Right ventricle myocardium inferior (tissue), 1 donor: ENCODE results near the gene FIS1. TPM values are rescaled to one million over a fixed set of nuclear protein-coding genes. Genes with fewer than 3 reads are reported as not detected.
"Not testable (repeated sequence)": the region's sequence is repeated elsewhere in the genome, so short reads cannot be mapped to it uniquely, and the experiment has no call there.

ENCODE experiments used
- ATAC-seq: fragments of 200-7000 bp; cut with Tn5 transposase; one replicate; pipeline ENCODE4 v1.9.1; 2020; ENCODE audit warnings: mild to moderate bottlenecking, moderate library complexity
- DNase-seq: peaks from one replicate; pipeline ENCODE4 v3.0.0; 2021; ENCODE audit errors: missing footprints
- intact Hi-C: fragments of 100-400 bp; cut with DNase I; formaldehyde crosslinking; loops from one replicate; pipeline ENCODE4 v1.11.0; 2022
- total RNA-seq: library from RNA; stranded (reverse); fragmentation: NEBNext Ultra II Directional; extraction: Animal tissue kit (Norgen Biotek cat#: 25700); gene quantifications from one replicate; pipeline ENCODE4 v1.2.1, GENCODE V29; 2021
- donor health status: DM: no; HTN: yes; CAD: no; lungs with severe emphysema.

Gene FIS1
- total RNA-seq, 1 donor from 2014 or later = 331 TPM

DNA sequence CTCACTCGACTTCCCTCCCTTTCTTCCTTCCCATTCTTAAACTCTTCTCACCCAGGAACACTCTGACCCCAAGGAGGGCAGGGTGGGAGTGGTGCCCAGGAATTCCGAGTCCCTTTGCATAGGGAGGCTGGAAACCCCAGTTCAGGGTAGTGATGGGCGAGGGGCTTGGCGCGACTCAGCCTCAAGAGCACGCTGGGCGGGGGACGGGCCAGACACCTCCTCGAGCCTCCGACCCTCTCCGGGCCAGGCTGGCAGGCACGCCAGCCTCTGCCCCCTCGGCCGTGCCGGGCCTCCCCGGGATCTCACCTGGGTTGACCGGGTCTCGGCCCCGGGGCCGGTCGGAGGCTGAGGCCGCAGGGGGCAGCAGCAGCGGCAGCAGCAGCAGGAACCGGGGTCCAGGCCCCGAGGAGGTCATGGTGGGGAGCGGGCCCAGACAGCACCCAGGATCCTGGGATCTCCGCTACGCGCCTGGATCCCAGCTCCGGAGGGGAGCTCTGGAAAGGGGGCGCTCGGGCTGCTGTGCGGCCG lies 28.0 kb downstream of the FIS1 start:
- DNase-seq = no peak
- no peak for ATAC-seq
- intact Hi-C loops = no loop called here

DNA sequence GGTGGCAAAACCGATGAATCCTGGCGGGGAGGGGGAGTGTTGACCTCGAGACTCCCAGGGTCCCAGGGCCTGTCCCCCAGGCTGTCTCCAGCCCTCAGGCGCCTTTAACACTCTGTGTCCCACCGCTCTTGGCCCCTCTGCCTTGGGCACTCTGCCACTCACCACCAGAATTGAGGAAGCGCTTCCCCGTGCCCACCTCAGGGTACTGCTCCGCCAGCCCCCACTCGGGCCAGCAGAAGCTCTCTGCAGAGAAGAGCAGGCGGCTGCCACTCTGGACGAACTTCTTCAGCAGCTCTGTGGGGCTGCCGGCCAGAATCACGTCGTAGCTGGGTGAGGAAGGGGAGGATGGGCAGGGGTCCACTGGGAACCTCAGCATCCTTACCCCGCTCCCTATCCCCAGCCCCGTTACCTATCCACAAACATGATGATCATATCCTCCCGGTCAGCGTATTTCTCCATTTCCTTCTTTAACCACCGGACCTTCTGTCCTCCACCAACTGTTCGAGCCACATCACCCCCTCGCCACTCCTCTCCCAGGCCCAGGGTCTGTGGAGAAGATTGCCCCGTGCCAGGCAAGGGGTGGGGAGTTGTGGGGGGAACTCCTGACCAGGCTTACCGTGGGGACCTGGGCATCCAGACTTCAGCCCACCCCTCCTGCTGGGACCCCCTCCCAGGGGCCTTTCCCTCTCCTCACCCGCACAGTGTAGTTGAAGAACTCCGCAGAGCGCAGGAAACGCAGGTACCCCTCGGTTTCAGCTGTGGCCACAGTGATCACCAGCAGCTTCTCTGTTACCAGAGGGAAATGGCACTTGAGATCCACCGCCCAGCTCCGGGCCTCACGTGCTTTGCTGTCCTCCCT lies 28.7 kb downstream of the FIS1 start:
- intact Hi-C loops = no loop called here
- ATAC-seq (no peak), DNase-seq (no peak)

DNA sequence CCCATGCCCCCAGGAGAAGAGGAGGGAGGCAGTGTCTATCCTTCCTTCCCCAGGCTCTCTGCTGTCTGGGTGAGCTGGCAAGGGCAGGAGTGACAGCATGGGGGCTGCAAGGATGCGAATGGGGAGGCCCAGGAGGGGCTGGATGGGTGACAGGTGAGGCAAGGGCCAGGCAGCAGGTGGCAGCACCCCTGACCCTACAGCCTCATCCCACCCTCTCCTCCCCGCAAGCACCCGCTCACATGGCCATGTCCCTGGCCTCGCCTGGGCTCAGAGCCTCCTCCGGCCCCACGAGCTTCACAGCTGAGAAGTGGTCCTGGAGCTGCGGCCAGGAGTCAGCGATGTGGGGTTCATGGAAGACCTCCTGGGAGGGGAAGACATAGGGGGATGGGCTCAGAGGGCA lies 32.9 kb downstream of the FIS1 start:
- DNase-seq (no peak), ATAC-seq (no peak)
- intact Hi-C loops = no loop called here

DNA sequence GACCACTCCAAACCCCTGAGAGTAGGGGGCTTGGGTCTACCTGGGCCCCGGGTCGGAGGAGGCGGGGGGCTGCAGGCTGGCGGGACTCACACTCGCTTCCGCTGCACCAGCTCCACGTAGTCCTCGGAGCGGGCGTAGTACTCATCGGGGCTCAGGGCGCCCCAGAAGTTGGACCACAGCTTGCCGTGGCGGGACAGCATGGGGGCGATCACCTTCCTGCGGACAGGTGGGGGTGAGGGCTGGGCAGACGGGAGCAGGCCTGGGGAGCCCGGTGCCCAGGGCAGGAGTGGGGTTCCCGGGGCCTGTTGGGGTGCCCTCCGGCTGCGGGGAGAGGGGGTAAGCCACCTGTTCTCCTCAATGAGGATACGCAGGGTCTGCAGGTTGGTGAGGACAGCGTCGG lies 33.4 kb downstream of the FIS1 start:
- DNase-seq = no peak
- intact Hi-C loops = no loop called here
- ATAC-seq = no peak

DNA sequence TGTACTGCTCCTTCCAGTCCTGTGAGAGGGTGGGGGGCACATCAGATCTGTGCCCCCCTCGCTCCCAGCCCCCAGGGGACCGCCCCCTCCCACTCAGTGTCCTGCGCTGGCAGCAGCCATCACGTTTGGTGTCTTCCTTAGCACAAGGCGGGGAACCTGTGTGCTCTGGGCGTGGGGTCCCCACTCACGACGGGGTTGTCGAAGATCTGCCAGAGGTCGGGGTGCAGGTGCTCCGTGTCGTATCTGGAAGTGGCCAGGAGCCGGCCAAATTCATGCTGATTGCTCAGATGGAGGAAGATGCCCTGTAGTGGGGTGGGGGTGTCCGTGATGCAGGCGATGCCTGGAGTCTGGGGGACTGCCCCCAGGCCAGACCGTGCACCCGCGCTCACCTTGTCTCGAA lies 34.7 kb downstream of the FIS1 start:
- DNase-seq = no peak
- intact Hi-C loops = no loop called here
- no peak for ATAC-seq

DNA sequence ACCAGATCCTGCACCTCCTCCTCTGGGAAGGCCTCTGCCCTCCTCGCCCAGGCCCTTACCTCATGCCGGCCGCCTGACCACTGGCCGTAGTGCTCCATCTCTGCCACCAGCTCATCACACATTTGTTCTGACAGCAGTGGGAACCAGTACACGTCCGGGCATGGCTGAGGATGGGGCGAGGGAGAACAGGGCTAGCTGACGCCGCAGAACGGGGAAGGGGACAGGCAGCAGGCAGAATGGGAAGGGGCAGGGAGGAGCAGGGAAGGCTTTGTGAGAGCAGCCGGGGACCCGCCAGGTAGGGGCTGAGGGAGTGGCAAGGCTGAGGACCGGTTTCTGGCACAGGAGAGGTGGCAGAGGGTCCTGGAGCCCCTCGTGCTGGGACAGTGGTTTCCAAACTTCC lies 36.1 kb downstream of the FIS1 start:
- intact Hi-C loops = no loop called here
- ATAC-seq (no peak), DNase-seq (no peak)

DNA sequence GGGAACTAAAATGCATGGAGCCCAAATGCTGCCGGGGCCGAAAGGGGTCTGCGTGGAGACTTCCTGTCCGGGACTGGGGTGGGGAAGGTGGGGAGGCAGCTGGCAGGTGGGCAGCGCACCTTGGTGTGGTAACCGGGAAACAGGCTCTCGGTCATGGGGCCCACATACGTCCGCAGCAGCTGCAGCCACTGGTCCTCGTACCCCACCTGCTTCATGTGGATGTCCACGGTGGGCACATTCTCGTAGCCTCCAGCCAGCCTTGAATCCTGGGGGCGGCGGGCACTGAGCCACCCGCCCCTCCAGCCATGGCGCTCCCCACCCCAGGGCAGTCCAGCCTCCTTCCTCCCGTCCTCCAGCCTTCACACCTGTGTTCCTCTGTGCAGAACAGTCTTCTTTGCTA lies 37.4 kb downstream of the FIS1 start:
- no peak for ATAC-seq
- no peak for DNase-seq
- intact Hi-C loops = no loop called here

DNA sequence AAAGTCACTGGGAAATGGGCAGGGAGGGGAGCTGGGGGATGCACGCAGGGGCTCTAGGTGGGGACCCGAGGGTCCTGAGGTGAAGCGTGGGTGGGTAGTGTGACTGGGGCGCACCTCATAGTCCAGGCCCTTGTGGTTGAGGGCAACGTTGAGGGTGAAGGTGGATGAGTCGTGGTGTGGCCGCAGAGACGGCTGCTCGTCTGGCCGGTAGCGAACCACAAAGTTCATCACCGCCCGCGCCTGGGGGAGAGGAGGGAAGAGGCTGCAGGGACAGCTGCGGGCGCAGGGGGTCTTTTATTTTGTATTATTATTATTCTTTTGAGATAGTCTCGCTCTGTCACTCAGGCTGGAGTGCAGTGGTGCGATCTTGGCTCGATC lies 38.2 kb downstream of the FIS1 start:
- ATAC-seq = no peak
- DNase-seq = no peak
- intact Hi-C loops = no loop called here

DNA sequence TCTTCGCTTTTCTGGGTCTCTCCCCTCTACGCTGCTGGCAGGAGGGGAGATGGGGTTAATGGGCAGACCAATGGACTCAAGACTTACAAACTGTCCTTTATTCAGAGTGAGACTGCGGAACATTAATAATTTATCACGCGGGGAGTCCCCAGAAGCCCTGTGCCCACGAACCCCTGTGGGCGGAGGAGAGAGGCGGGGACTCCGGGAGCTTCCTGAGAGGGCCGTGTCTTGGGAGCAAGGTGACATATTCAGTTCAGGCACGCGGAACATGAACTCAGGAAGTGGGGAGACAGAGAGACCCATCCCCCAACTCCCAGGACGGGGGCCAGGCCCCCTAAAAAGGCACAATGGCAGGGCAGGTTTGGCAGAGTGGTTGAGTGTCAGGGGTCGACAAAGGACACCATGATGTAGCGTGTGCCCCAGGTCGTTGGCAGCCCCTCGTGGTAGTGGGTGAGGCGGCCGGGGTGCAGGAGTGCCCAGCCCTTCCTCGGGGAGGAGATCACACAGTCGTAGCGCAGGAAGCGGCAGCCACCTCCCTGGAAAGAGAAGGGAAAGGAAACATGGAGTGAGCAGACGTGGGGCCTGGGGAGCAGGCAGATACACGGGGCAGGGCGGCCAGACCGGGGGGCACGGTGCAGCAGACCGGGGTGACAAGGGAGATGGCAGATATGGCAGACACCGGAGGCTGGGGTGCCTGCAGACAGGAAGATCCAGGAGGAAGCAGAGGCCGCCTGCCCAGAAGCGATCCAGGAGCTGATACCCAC lies 38.8 kb downstream of the FIS1 start:
- intact Hi-C loops = no loop called here
- DNase-seq (no peak), ATAC-seq (no peak)

DNA sequence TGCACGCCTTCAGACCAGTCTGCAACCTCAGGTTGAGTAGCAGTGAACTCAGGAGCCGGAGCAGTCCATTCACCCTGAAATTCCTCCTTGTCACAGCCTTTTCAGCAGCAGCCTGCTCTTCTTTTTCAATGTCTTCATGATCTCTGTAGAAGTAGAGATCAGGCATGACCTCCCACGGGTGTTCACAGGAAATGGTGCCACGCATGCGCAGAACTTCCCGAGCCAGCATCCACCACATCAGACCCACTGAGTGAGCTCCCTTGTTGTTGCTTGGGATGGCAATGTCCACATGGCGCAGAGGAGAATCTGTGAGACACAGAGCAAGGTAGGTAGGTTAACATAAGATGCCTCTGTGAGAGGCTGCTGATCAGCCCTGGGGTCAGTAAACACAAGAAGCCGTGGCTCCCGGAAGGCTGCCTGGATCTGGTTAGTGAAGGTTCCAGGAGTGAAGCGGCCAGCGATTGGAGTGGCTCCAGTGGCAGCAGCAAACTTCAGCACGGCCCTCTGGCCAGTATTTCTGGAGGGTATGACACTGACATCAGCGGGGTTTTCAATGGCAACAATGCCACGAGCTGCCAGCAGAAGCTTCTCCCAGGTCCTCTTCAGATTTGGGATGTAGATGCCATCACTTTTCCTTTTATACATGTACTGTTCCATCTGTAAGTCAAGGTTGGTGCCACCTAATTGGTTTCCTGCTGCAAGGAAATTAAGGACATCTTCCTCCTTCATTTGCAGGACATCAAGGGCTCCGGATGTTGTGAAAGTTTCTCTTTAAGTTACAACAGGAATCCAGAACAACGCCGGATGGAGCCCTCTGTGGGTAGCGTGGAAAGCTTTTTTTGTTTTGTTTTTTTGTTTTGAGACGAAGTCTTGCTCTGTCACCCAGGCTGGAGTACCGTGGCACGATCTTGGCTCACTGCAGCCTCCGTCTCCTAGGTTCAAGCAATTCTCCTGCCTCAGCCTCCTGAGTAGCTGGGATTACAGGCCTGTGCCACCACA lies 40.8 kb downstream of the FIS1 start:
- DNase-seq, ATAC-seq, intact Hi-C loops: not testable (repeated sequence)

DNA sequence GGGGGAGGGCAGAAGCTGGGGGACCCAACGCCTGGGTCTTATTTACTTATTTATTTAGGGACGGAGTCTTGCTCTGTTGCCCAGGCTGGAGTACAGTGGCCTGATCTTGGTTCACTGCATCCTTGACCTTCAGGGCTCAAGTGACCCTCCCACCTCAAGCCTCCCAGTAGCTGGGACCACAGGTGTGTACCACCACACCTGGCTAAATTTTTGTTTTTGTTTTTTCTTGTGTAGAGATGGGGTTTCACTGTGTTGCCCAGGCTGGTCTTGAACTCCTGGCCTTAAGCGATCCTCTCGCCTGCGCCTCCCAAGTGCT lies 42.3 kb downstream of the FIS1 start:
- no peak for ATAC-seq
- no peak for DNase-seq
- intact Hi-C loops = no loop called here

DNA sequence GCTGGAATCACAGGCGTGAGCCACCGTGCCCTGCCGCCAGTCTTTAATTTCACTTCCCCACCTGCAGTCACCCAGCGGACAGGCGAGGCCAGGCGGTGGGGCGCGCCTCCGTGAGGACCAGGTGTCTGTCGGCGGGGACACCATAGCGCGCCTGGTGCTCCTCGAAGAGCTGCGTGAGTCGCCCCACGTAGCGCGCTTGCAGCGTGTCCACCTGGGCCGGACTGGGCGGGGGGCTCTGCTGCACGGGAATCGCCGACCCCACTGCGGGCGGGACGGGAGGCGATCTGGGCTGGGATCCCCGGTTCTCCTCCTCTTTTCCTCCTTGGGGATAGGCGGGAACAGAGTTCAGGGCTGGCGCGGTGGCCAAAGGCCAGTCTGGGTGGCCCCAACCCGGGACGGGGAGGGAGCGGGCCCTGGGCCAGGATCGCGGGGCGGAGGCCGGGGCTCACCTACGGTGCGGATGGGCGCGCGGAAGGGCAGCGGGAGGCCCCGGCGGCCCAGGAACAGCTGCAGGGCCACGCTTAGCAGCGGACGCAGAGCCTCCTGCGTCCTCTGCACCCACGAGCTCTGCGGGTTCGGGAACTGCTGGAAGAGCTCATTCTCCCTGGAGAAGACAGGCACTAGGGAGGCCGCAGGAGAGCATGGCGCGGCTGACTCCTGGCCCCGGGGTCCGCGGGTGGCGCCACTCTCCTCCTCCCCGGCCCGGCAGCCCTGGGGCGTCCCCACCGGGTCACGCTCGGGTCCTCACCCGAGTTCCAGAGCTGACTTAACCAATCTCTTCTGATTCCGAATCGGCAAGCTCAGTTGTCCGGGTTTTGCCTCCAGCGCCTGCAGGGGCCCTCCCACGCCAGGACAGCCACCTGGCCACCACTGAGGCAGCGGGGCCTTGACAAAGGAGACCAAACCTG lies 42.9 kb downstream of the FIS1 start:
- peak; percentile 24 for ATAC-seq
- DNase-seq = no peak
- intact Hi-C loops = no loop called here

DNA sequence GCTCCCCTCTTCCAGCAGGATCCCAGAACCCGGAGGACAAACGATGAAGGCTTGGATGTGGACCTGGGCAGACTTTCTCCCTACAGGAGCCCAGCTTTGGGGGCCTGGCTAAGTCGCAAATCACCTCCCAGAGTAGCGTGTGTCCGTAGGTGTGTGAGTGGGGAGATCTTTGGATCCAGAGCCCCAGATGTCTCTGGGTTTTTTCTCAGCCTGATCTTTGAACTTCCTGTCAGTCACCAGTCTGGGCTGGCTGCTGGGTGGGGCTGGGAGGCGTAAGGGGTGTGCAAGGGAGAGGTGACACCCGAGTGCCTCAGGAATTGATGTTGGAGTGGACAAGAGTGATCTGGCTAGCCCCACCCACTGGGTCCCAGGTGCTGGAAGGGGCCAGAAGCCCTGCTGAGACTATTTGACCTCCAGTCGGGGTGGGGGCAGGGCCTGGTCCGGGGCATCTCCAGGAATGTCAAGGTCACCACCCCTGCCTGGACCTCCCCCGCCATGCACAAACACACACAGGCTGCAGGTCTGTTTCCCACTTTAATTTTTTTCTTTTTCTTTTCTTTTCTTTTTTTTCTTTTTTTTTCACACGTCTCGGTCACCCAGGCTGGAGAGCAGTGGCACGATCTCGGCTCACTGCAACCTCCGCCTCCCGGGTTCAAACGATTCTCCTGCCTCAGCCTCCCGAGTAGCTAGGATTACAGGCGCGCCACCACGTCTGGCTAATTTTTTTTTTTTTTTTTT lies 43.9 kb downstream of the FIS1 start, which contains the start of gene MOGAT3:
Gene MOGAT3 (minus strand): TSS at position 175 of the 738 bp plus-strand sequence. CDS start 182 bp downstream, outside the sequence.
- intact Hi-C loops = no loop called here
- ATAC-seq (no peak), DNase-seq (no peak)

DNA sequence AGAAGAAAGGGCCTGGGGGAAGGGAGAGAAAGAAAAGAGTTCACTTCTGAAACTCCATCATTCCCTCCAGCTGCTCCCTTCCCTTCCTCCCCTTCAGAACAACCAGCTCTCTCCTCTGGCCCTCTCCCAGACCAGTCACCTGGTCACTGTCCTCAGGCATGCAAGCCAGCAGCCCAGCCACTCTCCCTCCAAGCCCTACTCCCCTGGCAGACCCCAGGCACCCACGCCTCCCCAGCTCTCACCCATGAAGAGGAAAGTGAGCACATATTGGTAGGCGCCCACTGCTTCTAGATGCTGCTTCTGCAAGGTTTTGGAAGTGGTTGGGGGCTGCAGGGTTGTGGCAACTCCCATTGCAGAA lies 44.4 kb downstream of the FIS1 start:
- ATAC-seq = no peak
- intact Hi-C loops = no loop called here
- no peak for DNase-seq

DNA sequence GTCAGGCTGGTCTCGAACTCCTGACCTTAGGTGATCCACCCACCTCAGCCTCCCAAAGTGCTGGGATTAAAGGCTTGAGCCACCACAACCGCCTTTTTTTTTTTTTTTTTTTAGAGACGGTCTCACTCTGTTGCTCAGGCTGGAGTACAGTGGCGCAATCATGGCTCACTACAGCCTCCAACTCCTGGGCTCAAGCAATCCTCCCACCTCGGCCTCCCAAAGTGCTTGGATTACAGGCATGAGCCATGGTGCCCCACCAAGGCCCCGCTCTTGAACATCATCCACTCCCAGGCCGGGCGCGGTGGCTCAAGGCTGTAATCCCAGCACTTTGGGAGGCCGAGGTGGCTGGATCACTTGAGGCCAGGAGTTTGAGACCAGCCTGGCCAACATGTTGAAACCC lies 45.4 kb downstream of the FIS1 start:
- ATAC-seq, intact Hi-C loops, DNase-seq: not testable (repeated sequence)

DNA sequence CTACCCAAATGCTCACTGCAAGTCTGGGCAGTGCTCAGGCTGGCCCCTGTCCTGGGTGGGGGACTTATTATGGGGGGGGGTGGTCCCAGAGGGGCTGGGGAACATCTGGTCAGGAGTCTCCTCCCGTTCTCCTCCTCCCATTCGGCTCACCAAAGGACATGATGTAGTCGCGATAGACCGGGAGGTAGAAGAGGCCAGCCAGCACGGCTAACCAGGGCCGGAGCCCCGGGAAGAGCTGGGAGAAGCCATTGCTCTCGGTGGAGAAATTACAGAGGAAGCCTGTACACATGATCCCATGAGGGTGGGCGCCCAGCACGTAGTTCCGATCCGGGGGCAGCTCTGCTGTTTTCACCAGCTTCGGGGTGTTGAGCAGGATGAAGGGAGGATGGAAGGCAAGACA lies 46.4 kb downstream of the FIS1 start:
- intact Hi-C loops = no loop called here
- ATAC-seq = no peak
- DNase-seq = no peak

DNA sequence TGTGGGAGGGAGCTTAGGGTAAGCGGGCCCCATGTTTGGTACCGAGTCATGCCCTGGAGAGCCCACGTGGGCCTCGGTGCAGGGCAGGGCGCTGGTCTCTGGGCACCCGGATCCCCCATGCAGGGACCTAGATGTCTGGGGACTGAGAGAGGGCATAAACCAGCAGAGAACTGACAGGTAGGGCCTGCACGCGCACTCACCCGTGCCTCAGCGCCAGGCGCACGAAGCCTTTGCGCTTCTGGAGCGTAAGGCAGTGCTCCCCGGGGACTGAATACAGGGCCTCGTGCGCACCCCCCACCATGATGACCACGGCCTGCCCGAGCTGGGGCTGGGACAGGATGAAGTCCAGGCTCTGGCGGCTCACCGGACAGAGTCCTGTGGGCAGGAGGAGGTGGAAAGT lies 46.9 kb downstream of the FIS1 start:
- no peak for DNase-seq
- no peak for ATAC-seq
- intact Hi-C loops = no loop called here
